Body of pancreas (tissue), 4 donors: Measurements from ENCODE around the gene C2orf72. TPM values are rescaled to one million over a fixed set of nuclear protein-coding genes. Genes with fewer than 3 reads are reported as not detected.

Experiments used
- ATAC-seq: fragments of 150-250 bp; one replicate; pipeline ENCODE4 v1.9.1; 2016
- DNase-seq, 4 donors: peaks; one replicate each; pipeline ENCODE4 v3.0.0-alpha.2; 2019
- H3K27ac ChIP-seq, 4 donors: fragments of 200-600 bp; sonication (generic); 1 replicate in 3 of 4; 2 replicates in 1 of 4; pipeline versions ENCODE4 v1.5.1 to v1.6.1; 2016 to 2019; ENCODE audit warnings: mild to moderate bottlenecking in 1 of 4, mixed read lengths in 1 of 4, moderate library complexity in 1 of 4
- H3K27me3 ChIP-seq, 2 donors: fragments of 200-600 bp; sonication (generic); one replicate each; pipeline ENCODE4 v1.6.0; 2016; ENCODE audit warnings: mild to moderate bottlenecking in 1 of 2
- H3K36me3 ChIP-seq, 2 donors: fragments of 200-600 bp; sonication (generic); replicated peaks in 1 of 2; 2 replicates each; pipeline ENCODE4 v1.5.1; 2016; ENCODE audit warnings: low read depth in 2 of 2; ENCODE audit not compliant: insufficient read depth in 1 of 2
- H3K4me1 ChIP-seq: fragments of 200-600 bp; sonication (generic); one replicate; pipeline ENCODE4 v1.6.0; 2016
- H3K4me3 ChIP-seq, 2 donors: fragments of 200-600 bp; sonication (generic); 1 replicate in 1 of 2; 2 replicates in 1 of 2; pipeline ENCODE4 v1.5.1; 2016 to 2019
- H3K9me3 ChIP-seq, 3 donors: fragments of 200-600 bp; sonication (generic); 1 replicate in 2 of 3; 2 replicates in 1 of 3; pipeline ENCODE4 v1.5.1; 2016
- CTCF ChIP-seq, 7 experiments: fragments of 450-650 bp in 4 of 7; fragments of 200-600 bp in 3 of 7; sonication (generic) in 3 of 7; IDR thresholded peaks; one replicate each; pipeline ENCODE4 v1.5.1; 2016 to 2019; ENCODE audit warnings: antibody characterized with exemption in 7 of 7
- POLR2A ChIP-seq, 3 donors: fragments of 450-650 bp; IDR thresholded peaks; one replicate each; pipeline ENCODE4 v1.6.1; 2016; ENCODE audit warnings: antibody characterized with exemption in 3 of 3, mild to moderate bottlenecking in 2 of 3
- WGBS, 2 donors: methylation state at CpG; one replicate each; pipeline ENCODE4 v1.1.5; 2017; 5-methylcytosine and 5-hydroxymethylcytosine counted together
- intact Hi-C: fragments of 100-400 bp; cut with DNase I; formaldehyde crosslinking; loops from one replicate; pipeline ENCODE4 v1.15.1; 2023
- total RNA-seq, 2 donors: library from RNA; depleted of rRNA; stranded (reverse); fragments of >200 nt; gene quantifications; one replicate each; pipeline ENCODE4 v1.1.0, GENCODE V29; 2016

Gene C2orf72
- total RNA-seq, 2 donors from 2014 or later, result 14.5 to 52.1 TPM

- TF ChIP-seq CTCF (IDR thresholded peaks at IDR 0.05), result no peak
- no peak for TF ChIP-seq POLR2A (IDR thresholded peaks at IDR 0.05)
- H3K27me3 ChIP-seq, result no peaks in the 10 kb centered on the region
- ATAC-seq, result no peak
- no peaks in the 10 kb centered on the region for H3K9me3 ChIP-seq
- H3K4me3 ChIP-seq, result no peak overlapping the region
- peaks cover 57% of the 10 kb centered on the region for H3K4me1 ChIP-seq
- intact Hi-C loops, result no loop called here
- no peaks in the 10 kb centered on the region for H3K36me3 ChIP-seq
- no peak overlapping the region for H3K27ac ChIP-seq
- no peak for DNase-seq
- WGBS, 2 donors, result 42 to 51% methylated on average over 6 of the region's 6 CpGs
Measured at GRCh38 chr2:231053846-231054245, 16.5 kb downstream of the C2orf72 start.

- DNase-seq, result peak; percentile 90 to 93 (median 92)
- intact Hi-C loops, result no loop called here
- 0 to 1% methylated on average over 41 to 50 of the region's 73 CpGs for WGBS, 2 donors
- no peaks in the 10 kb centered on the region for H3K27me3 ChIP-seq
- peak; percentile 91 for ATAC-seq
- H3K4me3 ChIP-seq, result peak within 1 kb of the TSS; percentile 95 to 96
- H3K9me3 ChIP-seq, result no peaks in the 10 kb centered on the region
- peaks cover 35% of the 10 kb centered on the region for H3K4me1 ChIP-seq
- peak within 1 kb of the TSS; percentile 90 to 97 (median 96) for H3K27ac ChIP-seq
- H3K36me3 ChIP-seq, result no peaks in the 10 kb centered on the region
- TF ChIP-seq CTCF (IDR thresholded peaks at IDR 0.05) (peak; percentile 92 to 98 (median 98)), POLR2A (IDR thresholded peaks at IDR 0.05) (peak in 2 of 3 donors; percentile 63 to 66)
Measured at GRCh38 chr2:231056453-231057416, 19.4 kb downstream of the C2orf72 start, which contains the start of gene PSMD1. Gene PSMD1, plus strand, starts transcription at chr2:231056867. Its CDS starts 159 bp downstream, at chr2:231057026.

- DNase-seq (no peak), ATAC-seq (no peak)
- H3K4me3 ChIP-seq, result peak overlapping the region; percentile 95 to 96
- TF ChIP-seq POLR2A (IDR thresholded peaks at IDR 0.05) (no peak), CTCF (IDR thresholded peaks at IDR 0.05) (no peak)
- H3K9me3 ChIP-seq, result no peaks in the 10 kb centered on the region
- WGBS, 2 donors, result 2 to 12% methylated on average over 10 of the region's 10 CpGs
- no peaks in the 10 kb centered on the region for H3K27me3 ChIP-seq
- peaks cover 27% of the 10 kb centered on the region for H3K4me1 ChIP-seq
- intact Hi-C loops, result no loop called here
- peaks cover 0 to 4% of the 10 kb centered on the region in 2 donors for H3K36me3 ChIP-seq
- peak overlapping the region in 1 of 4 donors; percentile 97 for H3K27ac ChIP-seq
Measured at GRCh38 chr2:231057590-231057989, 20.3 kb downstream of the C2orf72 start.

- Histone ChIP-seq H3K27me3 (no peaks in the 10 kb centered on the region), H3K36me3 (peaks cover 0 to 9% of the 10 kb centered on the region in 2 donors), H3K4me1 (peaks cover 21% of the 10 kb centered on the region), H3K27ac (no peak overlapping the region), H3K9me3 (no peaks in the 10 kb centered on the region), H3K4me3 (no peak overlapping the region)
- DNase-seq (no peak), ATAC-seq (no peak)
- intact Hi-C loops, result no loop called here
- TF ChIP-seq POLR2A (IDR thresholded peaks at IDR 0.05) (no peak), CTCF (IDR thresholded peaks at IDR 0.05) (no peak)
- WGBS, 2 donors, result 69 to 77% methylated on average over 4 of the region's 4 CpGs
Measured at GRCh38 chr2:231058761-231059550, 21.6 kb downstream of the C2orf72 start.
